Stimulated activated CD8-positive, alpha-beta memory T cell treated with anti-CD3 and anti-CD28 coated beads, Interleukin-2, amount 100 ng/mL, for 48 hours (primary cell): ENCODE data around the gene ADGRD1.

ENCODE experiments used
- DNase-seq, 2 donors: peaks; one replicate each; pipeline ENCODE4 v3.0.0-alpha.2; 2020; ENCODE audit warnings: low read depth in 2 of 2

The ADGRD1 gene

DNA sequence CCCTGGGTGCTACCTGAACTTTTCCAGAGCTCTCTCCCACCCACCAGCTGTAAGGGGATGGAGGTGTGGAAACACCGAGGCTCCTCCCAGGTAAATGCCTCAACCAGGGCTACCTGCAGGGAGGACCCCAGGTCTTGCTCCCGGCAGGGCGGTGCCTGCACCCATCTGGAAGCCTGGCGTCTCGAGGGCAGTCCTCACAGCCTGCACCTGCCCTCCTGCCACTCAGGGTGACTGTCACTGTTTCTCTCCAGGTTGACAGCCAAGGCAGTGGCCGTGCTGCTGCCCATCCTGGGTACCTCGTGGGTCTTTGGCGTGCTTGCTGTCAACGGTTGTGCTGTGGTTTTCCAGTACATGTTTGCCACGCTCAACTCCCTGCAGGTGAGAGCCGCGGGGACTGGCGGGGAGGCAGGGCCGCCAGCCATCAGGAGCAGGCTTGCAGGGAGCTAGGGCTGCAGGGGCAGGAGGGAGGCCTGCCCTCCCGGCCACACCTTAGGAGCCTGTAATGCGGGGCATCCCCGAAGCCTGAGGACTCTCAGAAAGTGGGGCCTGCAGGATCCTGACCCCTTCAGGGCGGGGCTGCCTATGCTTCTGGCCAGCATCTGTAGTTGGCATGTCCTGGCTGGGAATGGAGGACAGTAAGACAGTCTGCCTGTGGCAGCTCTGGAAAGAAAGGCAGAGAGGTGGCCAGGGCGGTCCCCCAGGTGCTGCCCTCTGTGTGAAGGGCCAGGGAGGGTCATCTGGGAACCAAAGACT is 182.3 kb downstream of the ADGRD1 start:
- DNase-seq = no peak

DNA sequence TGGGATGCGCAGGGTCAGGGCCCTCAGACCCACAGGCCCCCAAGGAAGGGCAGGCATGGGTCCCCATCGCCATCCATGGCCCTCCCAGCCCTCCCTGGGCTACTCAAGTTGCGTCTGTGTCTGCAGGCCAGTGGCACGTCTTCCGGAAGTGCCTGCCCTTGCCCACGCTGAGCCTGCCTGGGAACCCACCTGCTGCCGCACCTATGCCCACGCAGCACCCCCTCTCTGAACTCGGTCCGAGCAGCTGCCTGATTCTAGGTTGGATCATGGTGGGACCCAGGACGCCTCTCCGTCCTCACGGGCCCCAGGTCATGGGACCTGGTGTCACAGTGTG is 182.8 kb downstream of the ADGRD1 start:
- no peak for DNase-seq

DNA sequence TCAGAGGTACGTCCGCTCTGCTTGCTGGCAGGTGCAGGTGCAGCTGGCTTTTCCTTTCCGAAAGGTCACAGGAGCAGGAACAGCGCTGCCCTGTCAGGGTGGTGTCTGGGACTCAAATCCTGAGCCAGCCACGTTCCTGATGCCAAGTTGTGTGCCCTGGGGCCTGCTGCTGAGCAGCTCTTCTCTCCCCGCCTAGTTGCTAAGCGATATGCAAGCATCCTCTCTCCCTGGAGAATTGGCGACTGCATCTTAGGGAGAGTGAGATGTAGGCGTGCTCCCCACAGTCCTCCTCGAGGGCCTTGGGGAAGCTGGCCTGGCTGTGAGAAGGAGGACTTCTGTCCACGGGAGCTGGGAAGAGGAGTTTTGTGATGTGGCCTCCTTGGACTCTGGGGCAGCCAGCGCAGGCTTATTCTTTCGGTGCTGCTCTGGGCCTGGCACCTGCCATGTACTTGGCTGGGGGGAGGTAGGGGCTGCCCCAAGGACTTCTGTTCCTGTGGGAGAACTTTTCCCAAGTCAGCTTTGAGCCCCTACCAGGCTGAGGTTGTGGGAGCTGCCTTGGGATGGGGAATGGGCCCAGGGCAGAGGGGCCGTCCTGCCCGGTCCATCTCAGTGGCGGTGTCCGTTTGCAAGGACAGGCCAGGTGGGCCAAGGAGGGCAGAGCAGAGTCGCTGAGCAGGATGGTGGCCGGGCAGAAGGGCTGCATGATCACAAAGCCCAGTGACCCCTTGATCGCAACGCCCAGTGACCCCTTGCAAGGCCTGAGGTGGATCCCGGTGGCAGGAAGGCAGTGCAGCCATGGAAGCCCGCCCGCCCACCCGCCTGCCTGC is 183.5 kb downstream of the ADGRD1 start:
- DNase-seq = no peak

DNA sequence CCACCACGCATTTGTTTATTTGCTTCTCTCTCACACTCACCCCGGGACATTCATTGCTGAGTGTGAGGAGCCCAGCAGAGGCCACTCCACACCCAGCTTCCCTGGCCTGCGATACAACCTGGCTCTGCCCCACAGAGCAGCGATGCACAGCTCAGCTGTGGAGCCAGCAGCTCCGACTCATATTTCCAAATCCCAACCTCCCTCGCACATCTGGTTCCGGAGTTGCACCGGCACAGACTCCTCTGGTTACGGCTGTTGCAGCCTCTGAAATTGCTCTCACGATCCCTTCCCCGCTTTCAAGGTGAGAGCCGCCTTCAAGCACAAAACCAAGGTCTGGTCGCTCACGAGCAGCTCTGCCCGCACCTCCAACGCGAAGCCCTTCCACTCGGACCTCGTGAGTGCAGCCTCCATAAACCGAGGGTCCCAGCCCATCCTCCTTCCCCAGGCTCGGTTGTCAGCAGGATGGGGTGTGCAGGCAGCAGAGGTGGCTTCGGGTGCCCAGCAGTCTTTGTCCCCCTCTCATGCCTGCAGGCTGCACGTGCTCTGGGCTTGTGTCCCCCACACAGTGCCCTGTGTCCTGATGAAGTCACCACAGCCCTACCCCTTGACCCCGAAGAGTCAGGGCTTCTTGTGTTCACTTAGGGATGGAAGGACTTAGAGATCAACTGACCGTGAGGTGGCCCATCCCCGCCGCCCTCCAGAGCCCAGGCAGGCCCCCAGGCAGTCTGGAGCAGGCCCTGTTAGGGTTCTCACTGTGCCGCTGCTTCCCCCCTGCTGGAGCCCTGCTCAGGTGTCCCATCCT is 184.3 kb downstream of the ADGRD1 start:
- DNase-seq = no peak

DNA sequence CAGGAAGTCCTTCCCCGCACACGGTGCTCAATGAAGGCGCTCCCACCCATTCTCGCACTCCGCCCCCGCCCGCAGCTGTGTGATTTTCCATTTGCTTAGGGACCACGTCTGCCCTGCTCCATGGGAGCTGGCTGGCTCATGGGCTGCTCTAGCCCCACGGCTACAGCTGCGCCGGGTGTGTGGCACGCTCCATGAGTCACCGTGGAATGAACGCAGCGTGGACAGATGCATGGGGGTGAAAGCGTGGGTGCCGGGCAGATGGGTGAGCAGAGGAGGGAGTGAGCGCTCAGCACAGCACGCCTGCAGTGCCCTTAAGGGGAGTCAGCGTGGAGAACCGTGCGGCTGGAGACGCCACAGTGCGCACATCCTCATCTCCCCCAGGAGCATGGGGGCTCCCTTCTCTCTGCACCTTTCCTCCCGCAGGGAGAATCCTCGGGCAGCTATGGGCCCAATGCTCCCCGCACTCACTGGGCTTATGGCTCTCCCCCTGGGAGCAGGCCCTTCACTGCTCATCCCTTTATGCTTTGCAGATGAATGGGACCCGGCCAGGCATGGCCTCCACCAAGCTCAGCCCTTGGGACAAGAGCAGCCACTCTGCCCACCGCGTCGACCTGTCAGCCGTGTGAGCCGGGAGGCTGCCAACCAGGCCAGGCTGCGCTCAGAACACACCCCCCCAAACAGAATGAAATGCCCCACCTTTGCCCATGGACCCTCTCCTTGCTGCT is 185.1 kb downstream of the ADGRD1 start:
- DNase-seq = no peak

DNA sequence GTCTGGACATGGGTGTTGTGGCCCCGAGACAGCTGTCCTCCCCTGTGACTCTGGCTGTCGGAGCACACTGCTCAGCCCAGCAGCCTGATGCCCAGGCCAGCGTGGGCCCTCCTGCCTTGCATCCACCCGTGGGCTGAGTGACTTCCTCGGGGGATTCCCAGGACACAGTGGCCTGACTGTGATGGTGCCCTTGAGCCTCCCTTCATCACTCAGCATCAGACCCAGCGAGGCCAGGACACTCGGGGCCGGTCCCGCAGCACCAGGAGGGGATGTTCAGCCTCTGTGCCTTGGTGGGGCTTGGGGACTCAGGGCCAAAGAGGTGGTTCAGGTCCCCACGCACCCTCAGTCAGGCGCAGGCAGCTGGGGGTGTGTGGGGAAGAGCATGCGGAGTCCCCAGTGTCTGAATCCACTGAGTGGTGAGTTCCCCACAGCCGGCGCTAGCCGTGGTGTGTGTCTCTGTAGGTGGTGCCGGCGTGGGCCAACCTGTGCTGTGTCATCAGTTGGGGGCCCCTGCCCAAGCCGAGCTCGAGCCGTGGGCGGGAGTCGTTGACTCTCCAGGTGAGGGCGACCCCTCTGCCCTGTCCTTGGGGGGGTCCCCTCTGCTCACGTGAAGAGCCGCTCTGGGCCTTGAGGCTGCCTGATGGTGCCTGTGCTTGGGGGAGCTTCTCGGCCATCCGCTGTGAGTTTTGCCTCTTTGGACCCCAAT is 185.8 kb downstream of the ADGRD1 start:
- no peak for DNase-seq

DNA sequence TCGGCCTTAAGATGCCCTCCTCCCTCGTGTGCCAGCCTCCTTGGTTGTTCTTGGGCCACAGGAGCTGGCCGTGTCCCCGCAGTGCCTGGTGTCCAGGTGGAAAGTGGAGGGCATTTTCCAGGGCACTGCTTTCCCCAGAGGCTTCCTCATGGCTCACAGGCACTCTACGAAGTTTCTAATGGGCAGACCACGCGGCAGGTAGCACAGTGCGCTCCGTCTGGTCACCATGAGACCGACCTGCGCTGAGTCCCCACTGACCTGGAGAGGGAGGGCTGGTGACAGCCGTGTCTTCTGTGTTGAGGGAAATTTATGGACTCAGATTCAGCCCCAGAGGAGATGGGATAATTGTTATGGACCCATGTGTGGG is 186.3 kb downstream of the ADGRD1 start:
- DNase-seq = no peak

DNA sequence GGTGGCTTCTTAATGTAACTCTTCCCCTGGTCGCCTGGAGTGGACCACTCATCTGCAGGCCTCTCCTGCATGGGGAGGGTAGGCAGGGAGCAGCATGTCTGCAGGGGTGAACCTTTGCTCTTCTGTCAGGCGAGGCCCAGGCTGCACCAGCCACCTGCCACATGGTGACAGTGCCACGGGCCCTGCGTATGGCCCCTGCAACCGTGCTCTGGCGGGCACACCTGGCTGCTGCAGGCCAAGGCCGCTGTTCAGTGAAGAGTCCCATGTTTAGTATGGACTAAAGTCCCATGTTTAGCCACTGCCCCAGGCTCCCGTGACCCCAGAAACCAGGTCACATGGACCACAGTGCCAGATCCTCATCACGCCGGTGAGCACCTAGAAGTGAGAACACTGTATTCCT is 187.0 kb downstream of the ADGRD1 start:
- no peak for DNase-seq

DNA sequence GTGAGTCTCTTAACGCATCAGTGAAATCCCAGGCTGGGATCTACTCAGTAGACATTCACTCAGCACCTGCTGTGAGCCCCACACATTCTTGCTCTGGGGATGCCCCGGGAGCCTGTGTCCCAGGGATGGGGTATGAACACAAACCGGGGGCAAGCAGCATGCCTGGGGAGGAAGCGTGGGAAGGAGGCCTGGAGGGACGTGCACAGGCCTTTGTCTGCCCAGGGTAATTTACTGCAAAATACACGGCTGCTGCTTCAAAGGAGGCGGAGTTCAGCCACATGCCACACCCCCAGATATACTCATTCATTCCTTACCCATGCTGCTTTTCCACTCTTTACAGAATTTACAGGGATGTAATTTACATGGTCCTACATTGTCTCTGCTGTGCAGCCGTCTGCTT is 187.8 kb downstream of the ADGRD1 start:
- no peak for DNase-seq

DNA sequence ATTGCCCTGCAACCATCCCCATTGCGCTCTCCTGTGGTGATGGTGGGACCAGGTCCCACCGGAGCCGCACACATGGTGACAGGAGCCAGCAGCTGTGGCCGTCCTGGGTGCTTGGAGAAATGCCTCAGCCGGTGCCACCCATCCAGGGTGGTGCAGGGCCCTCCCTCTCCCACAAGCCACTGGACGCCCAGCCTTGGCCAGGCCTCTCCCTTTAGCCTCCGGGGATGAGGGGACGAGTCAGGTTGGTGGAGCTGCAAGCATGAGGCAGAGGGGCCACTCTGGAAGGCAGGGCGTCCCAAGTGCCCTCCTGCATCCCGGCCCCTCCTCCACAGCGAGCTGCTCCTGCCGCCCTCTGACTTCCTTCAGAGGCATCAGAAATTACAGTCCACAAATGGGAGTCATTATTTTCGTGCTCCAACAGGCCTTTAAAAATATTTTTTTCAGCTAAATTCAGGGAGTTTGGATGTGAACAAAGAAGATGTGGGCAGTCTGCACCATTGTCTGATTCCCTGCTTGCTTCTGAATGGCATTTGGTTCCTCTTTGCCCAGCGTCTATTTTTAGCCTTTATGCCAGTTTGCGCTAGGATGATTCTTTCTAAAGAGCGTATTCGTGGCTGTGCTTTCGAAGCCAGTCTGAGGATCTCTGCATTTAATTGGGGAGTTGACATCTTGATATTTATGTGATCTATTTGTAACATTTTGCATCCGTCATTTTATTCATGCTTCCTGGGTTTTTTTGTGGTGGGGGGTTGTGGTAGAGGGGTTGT is 189.4 kb downstream of the ADGRD1 start:
- no peak for DNase-seq

DNA sequence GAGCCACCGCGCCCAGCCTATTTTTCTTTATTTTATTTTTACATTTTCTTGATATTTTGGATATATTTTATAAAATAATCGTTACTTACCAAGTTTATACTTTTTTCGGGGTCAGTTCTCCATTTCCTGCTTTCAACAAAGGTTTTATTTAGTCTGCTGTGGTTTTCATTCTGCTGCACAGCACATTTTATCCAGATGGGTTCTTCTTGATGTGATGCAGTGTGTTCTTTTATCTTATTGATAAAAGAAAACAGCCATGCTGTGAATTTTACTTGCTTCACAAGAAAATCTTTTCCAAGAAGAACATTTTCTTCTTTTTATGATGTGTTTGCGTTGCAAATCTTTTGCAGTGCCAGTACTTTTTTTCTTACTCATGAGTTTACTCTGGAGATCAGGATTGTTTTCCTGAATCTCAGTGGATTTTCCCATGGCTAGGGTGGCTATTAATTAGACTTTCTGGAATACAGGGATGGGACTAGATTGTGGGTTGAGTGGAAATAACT is 192.5 kb downstream of the ADGRD1 start:
- DNase-seq = no peak

DNA sequence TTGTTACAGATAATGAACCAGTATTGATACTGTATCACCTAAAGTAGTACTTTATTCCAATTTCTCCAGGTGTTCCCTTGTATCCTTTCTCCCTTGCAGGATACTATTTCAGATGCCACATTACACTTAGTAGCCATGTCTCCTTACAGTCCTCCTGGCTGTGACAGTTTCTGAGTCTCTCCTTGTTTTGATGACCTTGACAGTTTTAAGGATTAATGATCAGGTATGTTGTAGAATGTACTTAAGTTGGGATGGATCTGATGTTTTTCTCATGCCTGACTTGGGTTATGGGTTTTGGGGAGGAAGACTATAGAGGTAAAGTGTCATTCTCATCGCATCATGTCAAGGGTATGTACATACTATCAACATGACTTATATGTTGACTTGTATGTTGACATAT is 193.6 kb downstream of the ADGRD1 start:
- DNase-seq = no peak

DNA sequence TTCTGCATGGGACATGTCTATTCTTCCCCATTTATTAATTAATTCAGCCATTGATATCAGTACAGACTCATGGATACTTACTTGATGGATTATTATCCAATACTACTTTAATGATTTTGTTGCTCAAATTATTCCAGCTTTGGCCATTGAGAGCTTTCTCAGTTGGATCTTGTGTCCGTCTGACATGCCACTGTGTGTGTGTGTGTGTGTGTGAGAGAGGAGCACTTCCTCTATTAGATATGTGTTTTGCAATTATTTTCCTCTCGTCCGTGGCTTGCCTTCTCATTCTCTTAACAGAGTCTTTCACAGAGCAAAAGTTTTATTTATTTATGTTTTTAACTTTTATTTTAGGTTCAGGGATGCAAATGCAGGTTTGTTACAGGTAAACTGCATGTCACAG is 194.2 kb downstream of the ADGRD1 start:
- DNase-seq = no peak

DNA sequence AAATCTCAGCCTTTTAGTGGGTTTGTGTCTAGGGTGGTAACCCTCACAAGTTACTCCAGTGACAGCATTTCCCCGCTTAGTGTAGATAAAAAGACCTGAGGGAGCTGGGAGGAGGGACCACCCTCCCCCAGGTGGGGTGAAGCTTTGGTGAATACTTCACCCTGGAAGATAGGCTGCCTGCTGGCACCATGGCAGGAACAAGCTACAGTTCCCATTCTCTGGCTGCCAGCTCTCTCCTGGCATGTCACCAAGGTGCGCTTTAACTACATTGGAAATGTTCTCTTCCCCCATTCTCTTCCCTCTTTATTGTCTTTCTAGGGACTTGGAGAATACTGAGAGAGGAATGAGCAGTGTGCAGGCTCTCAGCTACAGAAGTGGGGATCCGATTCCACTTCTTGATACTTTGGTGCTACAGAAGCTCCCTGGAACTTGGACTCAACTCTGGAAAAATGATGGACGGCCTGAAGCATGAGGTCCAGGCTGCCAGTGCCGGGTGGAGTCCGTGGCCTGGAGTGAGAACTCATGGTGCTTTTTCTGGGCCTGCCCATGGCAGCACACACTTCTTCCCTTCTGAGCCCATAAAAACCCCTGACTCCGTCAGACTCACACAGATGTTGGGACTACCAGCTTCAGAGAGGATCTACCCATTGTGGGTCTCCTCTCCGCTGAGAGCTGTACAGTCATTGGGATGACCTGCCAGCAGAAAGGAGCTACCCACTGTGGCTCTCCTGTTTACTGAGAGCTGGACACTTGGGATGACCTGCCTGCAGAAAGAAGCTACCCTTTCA is 198.0 kb downstream of the ADGRD1 start:
- DNase-seq = no peak

DNA sequence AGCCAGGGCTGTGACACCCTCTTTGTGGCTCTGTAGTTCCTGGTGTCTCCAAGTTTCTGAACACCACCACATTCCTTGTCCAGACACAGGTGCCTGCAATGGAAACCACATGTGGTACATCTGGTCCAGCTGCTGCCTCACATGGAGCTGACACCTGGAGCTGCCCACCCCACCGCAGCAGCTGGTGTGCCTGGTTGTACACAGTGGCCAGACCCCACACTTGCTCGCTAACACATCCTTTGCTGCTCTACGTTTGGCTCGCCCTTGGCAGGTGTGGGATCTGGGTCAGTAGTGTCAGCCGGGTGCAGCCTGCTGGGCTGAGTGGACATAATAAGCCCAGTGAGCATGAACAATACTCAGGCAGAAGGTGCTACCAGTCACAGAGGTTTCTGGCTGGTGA is 198.9 kb downstream of the ADGRD1 start:
- no peak for DNase-seq

DNA sequence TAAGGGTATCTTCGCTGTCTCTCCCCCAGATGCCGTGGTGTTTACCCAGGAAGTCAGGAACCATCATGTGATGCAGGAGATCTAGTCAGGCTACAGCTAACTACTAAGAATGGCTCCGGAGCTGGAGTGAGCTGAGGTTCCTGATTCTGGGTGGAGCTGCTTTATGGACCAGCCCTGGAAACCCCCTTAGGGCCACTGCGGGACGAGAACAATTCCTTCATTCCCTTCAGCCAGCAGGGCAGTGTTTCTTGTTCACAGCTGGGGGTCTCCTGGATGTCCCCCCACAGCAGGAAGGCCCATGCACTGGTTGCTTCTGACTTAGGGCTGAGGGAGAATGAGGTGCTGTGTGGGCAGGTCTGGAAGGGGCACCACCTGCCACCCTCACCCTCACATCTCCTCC is 199.3 kb downstream of the ADGRD1 start:
- no peak for DNase-seq

DNA sequence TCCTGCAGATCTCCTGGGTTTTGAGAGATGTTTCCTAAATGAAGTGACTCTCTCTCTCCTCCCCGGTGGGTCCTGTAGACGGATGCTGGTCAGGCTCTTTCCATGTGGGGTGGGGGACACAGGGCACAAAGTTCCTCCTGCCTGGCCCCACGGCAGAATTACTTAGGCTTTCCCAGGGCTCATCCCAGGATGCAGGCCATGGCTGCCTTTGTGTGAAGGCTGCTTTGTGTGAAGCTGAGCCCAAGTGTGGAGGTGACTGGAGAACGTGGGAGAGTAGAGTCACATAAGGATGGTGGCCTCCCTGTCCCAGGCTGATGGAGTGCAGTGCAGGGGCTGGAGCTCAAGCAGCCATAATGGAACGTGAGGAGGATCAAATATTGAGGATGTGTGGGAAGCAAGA is 200.2 kb downstream of the ADGRD1 start:
- no peak for DNase-seq

DNA sequence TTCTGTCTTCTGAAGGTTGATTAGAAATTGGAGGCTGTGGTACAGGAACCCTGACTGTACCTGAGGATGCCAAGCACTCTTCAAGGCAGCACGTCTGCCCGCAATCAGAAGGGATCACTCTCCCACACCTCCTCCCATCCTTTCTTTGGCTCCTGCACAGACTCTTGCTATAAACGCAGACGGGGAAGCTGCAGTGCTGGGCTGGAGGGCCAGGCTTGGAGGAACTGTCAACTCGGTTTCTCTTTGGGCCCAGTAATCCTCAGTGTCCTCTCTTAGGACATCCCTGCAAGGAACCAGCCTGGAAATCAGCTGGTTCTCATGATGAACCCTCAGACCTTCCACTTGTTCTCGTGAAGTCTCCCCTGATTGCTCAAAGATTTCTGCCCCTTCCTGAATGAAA is 201.4 kb downstream of the ADGRD1 start:
- DNase-seq = no peak

DNA sequence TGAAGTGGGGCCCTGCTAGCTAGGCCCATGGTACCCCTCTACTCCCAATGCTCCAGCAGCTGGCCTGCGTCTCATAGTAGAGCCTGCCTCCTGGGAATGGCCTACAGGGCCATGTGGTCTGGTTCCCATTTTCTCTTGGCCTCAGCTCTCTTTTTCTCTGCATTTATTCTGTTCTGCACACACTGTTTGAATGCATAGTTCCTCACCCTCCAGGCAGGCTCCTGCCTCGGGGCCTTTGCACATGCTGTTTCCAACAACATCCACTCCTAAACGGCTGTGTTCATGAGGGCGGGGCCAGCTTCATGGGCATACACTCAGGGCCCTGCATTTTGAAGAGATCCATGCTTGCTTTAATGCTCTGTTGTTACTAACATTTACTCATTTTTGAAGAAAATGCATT is 204.0 kb downstream of the ADGRD1 start:
- no peak for DNase-seq

DNA sequence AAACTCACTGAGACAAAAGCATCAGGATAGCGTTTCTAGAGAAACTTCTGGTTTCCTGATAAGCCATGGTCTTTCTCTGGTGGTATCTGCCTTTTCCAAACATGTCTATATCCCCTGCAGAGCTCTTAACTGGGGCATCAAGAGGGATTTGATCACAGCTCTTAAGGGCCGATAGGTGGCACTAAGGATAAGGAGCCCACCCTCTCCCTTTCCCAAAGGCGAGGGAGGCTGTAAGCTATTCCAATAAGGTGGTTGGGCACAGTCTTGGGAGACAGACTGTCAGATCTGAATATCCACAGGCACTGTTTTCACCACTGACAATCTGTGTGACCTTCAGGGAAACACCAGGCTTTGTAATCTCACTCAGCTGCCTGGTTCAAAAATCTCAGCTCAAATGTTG is 206.0 kb downstream of the ADGRD1 start:
- DNase-seq = no peak
